ENCODE data around the gene SPATA31D4. TPM values are rescaled to one million over a fixed set of nuclear protein-coding genes. Genes with fewer than 3 reads are reported as not detected.

SPATA31D4 gene
- total and polyA plus RNA-seq, 10 donors: 0.02 TPM; not detected in 9

GRCh38 chr9:81969971-81970370 lies 41.7 kb downstream of the SPATA31D4 start:
- DNase-seq: no peak
- no peak for TF ChIP-seq POLR2A (IDR thresholded peaks at IDR 0.05)
- TF ChIP-seq CTCF (IDR thresholded peaks at IDR 0.05 in 8 of 11, conservative IDR thresholded peaks at IDR 0.05 in 3 of 11): no peak
- TF ChIP-seq POLR2AphosphoS5 (IDR thresholded peaks at IDR 0.05): no peak
- H3K27me3 ChIP-seq (replicated peaks in 1 of 7): no peaks in the 10 kb centered on the region
- H3K4me1 ChIP-seq: no peaks in the 10 kb centered on the region
- peaks cover 0 to 38% (median 8%) of the 10 kb centered on the region in 8 donors for H3K9me3 ChIP-seq
- intact Hi-C loops (cut with DNase I; ENCODE audit: low total_unique reads): no loop called here
- H3K27ac ChIP-seq: no peak overlapping the region
- H3K4me3 ChIP-seq: no peak overlapping the region
- H3K36me3 ChIP-seq: no peaks in the 10 kb centered on the region

GRCh38 chr9:81971727-81972126 lies 43.5 kb downstream of the SPATA31D4 start:
- Histone ChIP-seq H3K27me3 (replicated peaks in 1 of 7) (no peaks in the 10 kb centered on the region), H3K27ac (no peak overlapping the region), H3K9me3 (peaks cover 0 to 35% (median 8%) of the 10 kb centered on the region in 8 donors), H3K4me1 (no peaks in the 10 kb centered on the region), H3K4me3 (no peak overlapping the region), H3K36me3 (no peaks in the 10 kb centered on the region)
- intact Hi-C loops (cut with DNase I; ENCODE audit: low total_unique reads): no loop called here
- DNase-seq: no peak
- no peak for TF ChIP-seq CTCF (IDR thresholded peaks at IDR 0.05 in 8 of 11, conservative IDR thresholded peaks at IDR 0.05 in 3 of 11)
- TF ChIP-seq POLR2A (IDR thresholded peaks at IDR 0.05): no peak
- no peak for TF ChIP-seq POLR2AphosphoS5 (IDR thresholded peaks at IDR 0.05)

- 77 to 89% (median 78%) methylated on average over 5 of the region's 5 CpGs for WGBS, 5 donors
Observed at GRCh38 chr9:81974764-81975163, 46.5 kb downstream of the SPATA31D4 start.

GRCh38 chr9:81976351-81976750 lies 48.1 kb downstream of the SPATA31D4 start:
- Histone ChIP-seq H3K4me3 (no peak overlapping the region), H3K9me3 (peaks cover 0 to 27% (median 12%) of the 10 kb centered on the region in 8 donors), H3K27me3 (replicated peaks in 1 of 7) (no peaks in the 10 kb centered on the region), H3K27ac (no peak overlapping the region), H3K4me1 (no peaks in the 10 kb centered on the region), H3K36me3 (no peaks in the 10 kb centered on the region)
- TF ChIP-seq POLR2A (IDR thresholded peaks at IDR 0.05) (no peak), POLR2AphosphoS5 (IDR thresholded peaks at IDR 0.05) (no peak), CTCF (IDR thresholded peaks at IDR 0.05 in 8 of 11, conservative IDR thresholded peaks at IDR 0.05 in 3 of 11) (no peak)
- intact Hi-C loops (cut with DNase I; ENCODE audit: low total_unique reads): no loop called here
- no peak for DNase-seq
- WGBS, 5 donors: 84 to 96% (median 93%) methylated on average over 11 of the region's 11 CpGs

More at GRCh38 chr9:81974764-81975163, 46.5 kb downstream of the SPATA31D4 start:
- Histone ChIP-seq H3K4me3 (no peak overlapping the region), H3K36me3 (no peaks in the 10 kb centered on the region), H3K9me3 (peaks cover 0 to 27% (median 12%) of the 10 kb centered on the region in 8 donors), H3K27ac (no peak overlapping the region), H3K4me1 (no peaks in the 10 kb centered on the region), H3K27me3 (replicated peaks in 1 of 7) (no peaks in the 10 kb centered on the region)
- TF ChIP-seq POLR2A (IDR thresholded peaks at IDR 0.05) (no peak), CTCF (IDR thresholded peaks at IDR 0.05 in 8 of 11, conservative IDR thresholded peaks at IDR 0.05 in 3 of 11) (no peak), POLR2AphosphoS5 (IDR thresholded peaks at IDR 0.05) (no peak)
- no peak for DNase-seq
- intact Hi-C loops (cut with DNase I; ENCODE audit: low total_unique reads): no loop called here

Data from spleen (tissue), 11 donors.